WTC11 (cell line): ENCODE measurements around the gene FAM135A. TPM values are rescaled to one million over a fixed set of nuclear protein-coding genes. Genes with fewer than 3 reads are reported as not detected.

ENCODE experiments used
- ATAC-seq: fragments of 200-7000 bp; cut with Tn5 transposase; 2 replicates; pipeline ENCODE4 v1.10.0; 2021; ENCODE audit warnings: mild to moderate bottlenecking, moderate library complexity
- CTCF ChIA-PET: fragments of 300-600 bp; sonication (Branson Sonifier 250); formaldehyde crosslinking; loops from one replicate; lab custom pipeline; 2021; ENCODE audit warnings: antibody characterized with exemption; lab: Charles Lee
- POLR2A ChIA-PET: fragments of 350-600 bp; sonication (Branson Sonifier 250); formaldehyde crosslinking; loops from one replicate; lab custom pipeline; 2021; ENCODE audit warnings: antibody characterized with exemption; lab: Charles Lee
- DNase-seq: peaks from one replicate; pipeline ENCODE4 v3.0.0; 2021; ENCODE audit warnings: low spot score
- H3K27ac Mint-ChIP-seq: 2 replicates; pipeline ENCODE4 v1.8.0; 2021; ENCODE audit warnings: mixed read lengths
- H3K27me3 Mint-ChIP-seq: 2 replicates; pipeline ENCODE4 v1.8.0; 2021; ENCODE audit warnings: low read depth, mild to moderate bottlenecking, moderate library complexity, mixed read lengths
- H3K36me3 Mint-ChIP-seq: 2 replicates; pipeline ENCODE4 v1.8.0; 2021; ENCODE audit warnings: mixed read lengths
- H3K4me1 Mint-ChIP-seq: 2 replicates; pipeline ENCODE4 v1.8.0; 2022; ENCODE audit warnings: mixed read lengths
- H3K4me3 Mint-ChIP-seq: 2 replicates; pipeline ENCODE4 v1.8.0; 2021; ENCODE audit warnings: mild to moderate bottlenecking, moderate library complexity, mixed read lengths
- H3K9me3 Mint-ChIP-seq: 2 replicates; pipeline ENCODE4 v1.8.0; 2021; ENCODE audit warnings: mixed read lengths
- ARID4B ChIP-seq: sonication (generic); formaldehyde crosslinking; IDR thresholded peaks from 2 replicates; pipeline ENCODE4 v1.8.0; 2023; ENCODE audit warnings: missing genetic modification reagents, mild to moderate bottlenecking, borderline replicate concordance
- ATF2 ChIP-seq: sonication (generic); formaldehyde crosslinking; IDR thresholded peaks from 2 replicates; pipeline ENCODE4 v1.8.1; 2022; ENCODE audit warnings: low read depth, missing genetic modification reagents, borderline replicate concordance
- ATF3 ChIP-seq: sonication (generic); formaldehyde crosslinking; conservative IDR thresholded peaks from 2 replicates; pipeline ENCODE4 v1.8.1; 2022; ENCODE audit warnings: mild to moderate bottlenecking, missing genetic modification reagents
- CBFB ChIP-seq: sonication (generic); formaldehyde crosslinking; IDR thresholded peaks from 2 replicates; pipeline ENCODE4 v1.8.1; 2022; ENCODE audit warnings: mild to moderate bottlenecking, low read depth, missing genetic modification reagents
- CTCF ChIP-seq: fragments of 200-600 bp; IDR thresholded peaks from 2 replicates; pipeline ENCODE4 v1.8.0; 2022; ENCODE audit warnings: antibody characterized with exemption
- ELF4 ChIP-seq: sonication (generic); formaldehyde crosslinking; IDR thresholded peaks from 2 replicates; pipeline ENCODE4 v1.8.1; 2022; ENCODE audit warnings: low read depth, mild to moderate bottlenecking, moderate library complexity, missing genetic modification reagents
- JAZF1 ChIP-seq: fragments of 250-450 bp; sonication (Bioruptor Pico); IDR thresholded peaks from 2 replicates; pipeline ENCODE4 v1.9.0; 2021; ENCODE audit warnings: moderate library complexity, mild to moderate bottlenecking, inconsistent platforms
- MLX ChIP-seq: sonication (generic); formaldehyde crosslinking; IDR thresholded peaks from 2 replicates; pipeline ENCODE4 v1.8.1; 2023; ENCODE audit warnings: mild to moderate bottlenecking, missing genetic modification reagents, moderate library complexity
- NFATC4 ChIP-seq: fragments of 250-450 bp; sonication (Bioruptor Pico); IDR thresholded peaks from 2 replicates; pipeline ENCODE4 v1.9.0; 2021; ENCODE audit warnings: mild to moderate bottlenecking
- PRRX2 ChIP-seq: fragments of 250-450 bp; sonication (Bioruptor Pico); IDR thresholded peaks from 2 replicates; pipeline ENCODE4 v1.8.0; 2021; ENCODE audit warnings: mild to moderate bottlenecking
- RELA ChIP-seq: sonication (generic); formaldehyde crosslinking; IDR thresholded peaks from 2 replicates; pipeline ENCODE4 v1.8.1; 2022; ENCODE audit warnings: missing genetic modification reagents, mild to moderate bottlenecking, borderline replicate concordance
- SOX15 ChIP-seq: fragments of 250-450 bp; sonication (Bioruptor Pico); IDR thresholded peaks from 2 replicates; pipeline ENCODE4 v1.9.0; 2021; ENCODE audit warnings: mild to moderate bottlenecking
- TEAD1 ChIP-seq: sonication (generic); formaldehyde crosslinking; IDR thresholded peaks from 2 replicates; pipeline ENCODE4 v1.8.0; 2022; ENCODE audit warnings: mild to moderate bottlenecking, missing genetic modification reagents
- USF1 ChIP-seq: sonication (generic); formaldehyde crosslinking; IDR thresholded peaks from 2 replicates; pipeline ENCODE4 v1.8.0; 2022; ENCODE audit warnings: mild to moderate bottlenecking, missing genetic modification reagents
- ZNF121 ChIP-seq: sonication (generic); formaldehyde crosslinking; IDR thresholded peaks from 2 replicates; pipeline ENCODE4 v1.8.0; 2023; ENCODE audit warnings: missing genetic modification reagents
- ZNF281 ChIP-seq: sonication (generic); formaldehyde crosslinking; IDR thresholded peaks from 2 replicates; pipeline ENCODE4 v1.8.0; 2023; ENCODE audit warnings: mild to moderate bottlenecking, missing genetic modification reagents
- ZNF317 ChIP-seq: sonication (generic); formaldehyde crosslinking; IDR thresholded peaks from 2 replicates; pipeline ENCODE4 v1.8.1; 2023; ENCODE audit warnings: low read depth, mild to moderate bottlenecking, moderate library complexity, missing genetic modification reagents, borderline replicate concordance
- ZNF512 ChIP-seq: sonication (generic); formaldehyde crosslinking; IDR thresholded peaks from 2 replicates; pipeline ENCODE4 v1.8.1; 2022; ENCODE audit warnings: missing genetic modification reagents, borderline replicate concordance
- ZNF671 ChIP-seq: fragments of 250-450 bp; sonication (Bioruptor Pico); IDR thresholded peaks from 2 replicates; pipeline ENCODE4 v1.8.0; 2021; ENCODE audit warnings: mild to moderate bottlenecking
- total RNA-seq: library from RNA; stranded (reverse); gene quantifications from 3 replicates; pipeline ENCODE4 v1.2.3, GENCODE V29; 2021

The FAM135A gene
- total RNA-seq, 1 experiment from 2014 or later: 32.9 TPM

GRCh38 chr6:70389261-70389660, 24.0 kb upstream of the FAM135A start:
- POLR2A ChIA-PET: no interaction called here
- H3K9me3 Mint-ChIP-seq: peaks cover 5% of the 10 kb centered on the region
- no peaks in the 10 kb centered on the region for H3K36me3 Mint-ChIP-seq
- no peaks in the 10 kb centered on the region for H3K27me3 Mint-ChIP-seq
- no peak overlapping the region for H3K27ac Mint-ChIP-seq
- H3K4me3 Mint-ChIP-seq: no peak overlapping the region
- TF ChIP-seq ATF3 (CRISPR knock-in tag): no peak
- TF ChIP-seq CBFB (CRISPR knock-in tag): no peak
- no peak for TF ChIP-seq ATF2 (CRISPR knock-in tag)
- TF ChIP-seq NFATC4: no peak
- no peak for TF ChIP-seq JAZF1 (CRISPR knock-in tag)
- no peak for TF ChIP-seq SOX15 (CRISPR knock-in tag)
- no peak for TF ChIP-seq ARID4B (CRISPR knock-in tag)
- no peak for TF ChIP-seq ZNF121 (CRISPR knock-in tag)
- TF ChIP-seq TEAD1 (CRISPR knock-in tag): no peak
- no peak for TF ChIP-seq RELA
- TF ChIP-seq ZNF512 (CRISPR knock-in tag): no peak
- no peak for TF ChIP-seq ZNF671 (CRISPR knock-in tag)
- no peak for TF ChIP-seq ELF4 (CRISPR knock-in tag)
- TF ChIP-seq ZNF317 (CRISPR knock-in tag): no peak
- no peak for TF ChIP-seq PRRX2 (CRISPR knock-in tag)
- peaks cover 3% of the 10 kb centered on the region; the same call in 1 of the 2 replicates for H3K4me1 Mint-ChIP-seq
- DNase-seq (no peak), ATAC-seq (no peak)
- CTCF ChIA-PET: no interaction called here

- peaks cover 11% of the 10 kb centered on the region for H3K4me1 Mint-ChIP-seq
- POLR2A ChIA-PET: no interaction called here
- no peak for TF ChIP-seq USF1 (CRISPR knock-in tag)
- no peak for TF ChIP-seq CTCF
- no peak for TF ChIP-seq MLX (CRISPR knock-in tag)
- TF ChIP-seq ELF4 (CRISPR knock-in tag): no peak
- TF ChIP-seq ZNF671 (CRISPR knock-in tag): no peak
- no peak for TF ChIP-seq ZNF281 (CRISPR knock-in tag)
- CTCF ChIA-PET: interaction anchor here (1.5 kb wide), 1 partner anchor 21 kb away, joined by 4 read pairs; no protein-coding TSS in a partner anchor
- no peaks in the 10 kb centered on the region for H3K36me3 Mint-ChIP-seq
- H3K9me3 Mint-ChIP-seq: peaks cover 5% of the 10 kb centered on the region
- no peak overlapping the region for H3K27ac Mint-ChIP-seq
- no peak overlapping the region for H3K4me3 Mint-ChIP-seq
- ATAC-seq (no peak), DNase-seq (no peak)
- no peaks in the 10 kb centered on the region for H3K27me3 Mint-ChIP-seq
Observed at GRCh38 chr6:70390067-70390466, 23.2 kb upstream of the FAM135A start.
